ENCODE data around the gene CNTD1.

The CNTD1 gene

DNA sequence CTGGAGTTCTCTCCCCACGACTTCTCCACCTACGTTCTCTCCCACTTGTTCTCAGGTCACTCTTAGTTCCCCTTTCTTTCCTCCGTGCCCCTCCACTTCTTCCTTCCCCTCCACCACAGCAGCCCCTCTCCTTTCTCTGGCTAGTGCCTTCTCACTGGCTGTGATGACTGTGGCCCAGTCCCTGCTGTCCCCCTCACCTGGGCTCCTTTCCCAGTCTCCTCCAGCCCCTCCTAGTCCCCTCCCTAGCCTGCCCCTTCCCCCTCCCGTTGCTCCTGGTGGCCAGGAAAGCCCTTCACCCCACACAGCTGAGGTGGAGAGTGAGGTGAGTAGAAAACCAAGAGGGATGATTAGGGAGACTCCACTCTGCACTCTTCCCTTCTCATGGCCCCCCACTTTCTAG, 3.6 kb upstream of the CNTD1 start:
- no peak overlapping the region for H3K27ac ChIP-seq (ENCODE audit: low read length)
- no peaks in the 10 kb centered on the region for H3K36me3 ChIP-seq (ENCODE audit: control insufficient read depth, low read depth, low read length)
- no peak overlapping the region for H3K4me3 ChIP-seq (ENCODE audit: low read length)
- no peaks in the 10 kb centered on the region for H3K9me3 ChIP-seq (ENCODE audit: control insufficient read depth, low read depth, low read length)
- no peak overlapping the region for H3K9ac ChIP-seq (ENCODE audit: low read length)
- H3K4me1 ChIP-seq (ENCODE audit: control insufficient read depth, low read depth, low read length), result peaks cover 4% of the 10 kb centered on the region
- peaks cover 8% of the 10 kb centered on the region for H3K27me3 ChIP-seq (ENCODE audit: control insufficient read depth, insufficient read depth, low read length)

DNA sequence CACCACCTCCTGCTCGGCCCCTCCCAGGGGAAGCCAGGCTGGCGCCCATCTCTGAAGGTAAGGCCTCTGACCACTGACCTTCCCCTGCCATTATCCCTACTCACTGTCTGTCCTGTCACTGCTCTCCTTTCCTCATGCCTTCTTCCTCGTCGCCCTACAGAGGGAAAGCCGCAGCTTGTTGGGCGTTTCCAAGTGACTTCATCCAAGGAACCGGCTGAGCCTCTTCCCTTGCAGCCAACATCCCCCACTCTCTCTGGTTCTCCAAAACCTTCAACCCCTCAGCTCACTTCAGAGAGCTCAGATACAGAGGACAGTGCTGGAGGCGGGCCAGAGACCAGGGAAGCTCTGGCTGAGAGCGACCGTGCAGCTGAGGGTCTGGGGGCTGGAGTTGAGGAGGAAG, 3.2 kb upstream of the CNTD1 start:
- H3K4me1 ChIP-seq (ENCODE audit: control insufficient read depth, low read depth, low read length), result peaks cover 4% of the 10 kb centered on the region
- H3K27ac ChIP-seq (ENCODE audit: low read length), result no peak overlapping the region
- H3K9me3 ChIP-seq (ENCODE audit: control insufficient read depth, low read depth, low read length), result no peaks in the 10 kb centered on the region
- H3K36me3 ChIP-seq (ENCODE audit: control insufficient read depth, low read depth, low read length), result no peaks in the 10 kb centered on the region
- H3K9ac ChIP-seq (ENCODE audit: low read length), result no peak overlapping the region
- H3K4me3 ChIP-seq (ENCODE audit: low read length), result no peak overlapping the region
- peaks cover 12% of the 10 kb centered on the region for H3K27me3 ChIP-seq (ENCODE audit: control insufficient read depth, insufficient read depth, low read length)

DNA sequence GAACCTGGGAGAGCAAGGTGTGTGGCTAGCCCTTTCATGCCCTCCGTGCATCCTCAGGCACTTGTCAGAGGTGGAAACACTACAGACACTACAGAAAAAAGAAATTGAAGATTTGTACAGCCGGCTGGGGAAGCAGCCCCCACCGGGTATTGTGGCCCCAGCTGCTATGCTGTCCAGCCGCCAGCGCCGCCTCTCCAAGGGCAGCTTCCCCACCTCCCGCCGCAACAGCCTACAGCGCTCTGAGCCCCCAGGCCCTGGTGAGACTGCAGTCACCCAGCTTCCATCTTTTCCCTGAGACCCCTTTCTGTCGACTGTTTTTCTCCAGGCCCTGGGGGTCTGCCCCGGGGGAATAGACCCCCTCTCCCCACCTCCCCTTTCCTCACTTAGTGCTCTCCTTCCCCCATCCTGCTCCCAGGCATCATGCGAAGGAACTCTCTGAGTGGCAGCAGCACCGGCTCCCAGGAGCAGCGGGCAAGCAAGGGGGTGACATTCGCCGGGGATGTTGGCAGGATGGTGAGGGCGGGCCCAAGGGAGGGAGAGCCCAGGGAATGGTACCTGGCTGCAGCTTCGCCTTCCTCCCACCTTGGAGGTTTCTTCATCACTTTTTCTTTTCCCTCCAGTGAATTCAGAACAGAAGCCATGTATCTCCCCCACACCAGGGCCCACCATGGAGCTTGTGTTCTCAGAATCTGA, 2.4 kb upstream of the CNTD1 start:
- H3K27me3 ChIP-seq (ENCODE audit: control insufficient read depth, insufficient read depth, low read length), result peaks cover 15% of the 10 kb centered on the region
- H3K9ac ChIP-seq (ENCODE audit: low read length), result no peak overlapping the region
- no peaks in the 10 kb centered on the region for H3K9me3 ChIP-seq (ENCODE audit: control insufficient read depth, low read depth, low read length)
- no peak overlapping the region for H3K4me3 ChIP-seq (ENCODE audit: low read length)
- peaks cover 4% of the 10 kb centered on the region for H3K4me1 ChIP-seq (ENCODE audit: control insufficient read depth, low read depth, low read length)
- H3K27ac ChIP-seq (ENCODE audit: low read length), result no peak overlapping the region
- H3K36me3 ChIP-seq (ENCODE audit: control insufficient read depth, low read depth, low read length), result no peaks in the 10 kb centered on the region

DNA sequence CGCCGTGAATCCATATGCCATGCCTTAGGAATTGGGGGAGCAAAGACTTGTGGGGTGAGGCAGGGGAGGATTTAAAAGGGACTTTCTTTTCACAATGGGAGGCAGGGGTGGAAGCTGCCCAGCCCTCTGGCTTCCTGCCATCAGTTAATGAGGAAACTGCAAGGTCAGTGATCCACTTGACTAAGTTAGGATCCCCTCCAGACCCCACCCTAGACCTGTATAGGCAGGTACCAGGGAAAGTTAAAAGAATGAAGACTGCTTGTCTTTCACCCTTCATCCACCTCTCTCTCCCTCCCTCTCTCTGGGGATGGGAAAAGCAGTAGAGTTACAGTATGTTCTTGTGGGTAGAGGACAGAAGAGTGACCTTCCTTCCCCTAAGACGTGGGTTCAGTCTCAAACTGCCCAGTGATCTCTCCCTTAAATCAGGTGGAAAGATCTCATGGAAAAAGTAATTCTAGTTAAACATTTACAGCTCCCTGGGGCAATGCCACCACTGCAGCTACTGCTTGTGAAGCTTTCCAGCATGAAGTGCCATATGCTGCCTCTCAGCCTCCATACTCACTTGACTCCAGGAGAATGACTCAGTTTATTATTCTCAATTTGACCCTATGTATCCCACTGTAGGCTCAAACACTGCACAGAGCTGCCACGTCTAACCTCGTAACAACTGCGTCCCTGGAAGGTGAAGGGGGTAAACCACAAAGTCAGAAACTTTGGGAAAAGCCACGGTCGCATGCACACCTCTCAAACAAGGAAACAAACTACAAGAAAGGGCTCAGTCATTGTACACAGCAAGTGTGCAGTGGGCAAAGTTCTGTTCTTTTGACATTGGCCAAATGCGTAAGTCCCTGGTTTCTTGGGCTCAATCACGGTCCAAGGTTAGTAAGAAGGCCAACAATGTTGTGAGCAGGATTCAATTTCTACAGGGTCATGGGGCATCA, 1.3 kb upstream of the CNTD1 start:
- Histone ChIP-seq H3K4me1 (ENCODE audit: control insufficient read depth, low read depth, low read length) (peaks cover 4% of the 10 kb centered on the region), H3K27me3 (ENCODE audit: control insufficient read depth, insufficient read depth, low read length) (peaks cover 15% of the 10 kb centered on the region), H3K36me3 (ENCODE audit: control insufficient read depth, low read depth, low read length) (no peaks in the 10 kb centered on the region), H3K9me3 (ENCODE audit: control insufficient read depth, low read depth, low read length) (no peaks in the 10 kb centered on the region), H3K9ac (ENCODE audit: low read length) (peak overlapping the region; percentile 64), H3K27ac (ENCODE audit: low read length) (no peak overlapping the region), H3K4me3 (ENCODE audit: low read length) (peak overlapping the region; percentile 81)

DNA sequence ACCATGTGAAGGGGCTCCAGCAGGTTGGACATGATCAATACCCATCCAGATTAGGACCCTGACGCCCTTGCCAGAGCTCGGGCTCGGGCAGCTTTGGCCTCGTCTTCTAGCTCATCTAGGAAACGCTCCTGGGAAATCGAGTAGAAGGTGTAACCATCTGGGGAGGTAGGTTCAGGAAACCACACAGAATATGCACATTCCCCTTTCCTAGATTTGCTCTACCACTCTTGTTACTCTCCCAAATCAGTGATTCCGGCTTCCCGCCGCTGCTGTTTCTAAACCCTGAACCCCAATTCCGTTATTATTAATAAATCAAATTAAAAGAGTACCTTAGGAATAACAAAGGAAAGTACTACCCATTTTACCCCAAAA, 664 bp upstream of the CNTD1 start:
- Histone ChIP-seq H3K36me3 (ENCODE audit: control insufficient read depth, low read depth, low read length) (no peaks in the 10 kb centered on the region), H3K4me1 (ENCODE audit: control insufficient read depth, low read depth, low read length) (peaks cover 4% of the 10 kb centered on the region), H3K27me3 (ENCODE audit: control insufficient read depth, insufficient read depth, low read length) (peaks cover 18% of the 10 kb centered on the region), H3K27ac (ENCODE audit: low read length) (no peak overlapping the region), H3K9me3 (ENCODE audit: control insufficient read depth, low read depth, low read length) (no peaks in the 10 kb centered on the region), H3K9ac (ENCODE audit: low read length) (peak overlapping the region; percentile 64), H3K4me3 (ENCODE audit: low read length) (peak overlapping the region; percentile 81)

DNA sequence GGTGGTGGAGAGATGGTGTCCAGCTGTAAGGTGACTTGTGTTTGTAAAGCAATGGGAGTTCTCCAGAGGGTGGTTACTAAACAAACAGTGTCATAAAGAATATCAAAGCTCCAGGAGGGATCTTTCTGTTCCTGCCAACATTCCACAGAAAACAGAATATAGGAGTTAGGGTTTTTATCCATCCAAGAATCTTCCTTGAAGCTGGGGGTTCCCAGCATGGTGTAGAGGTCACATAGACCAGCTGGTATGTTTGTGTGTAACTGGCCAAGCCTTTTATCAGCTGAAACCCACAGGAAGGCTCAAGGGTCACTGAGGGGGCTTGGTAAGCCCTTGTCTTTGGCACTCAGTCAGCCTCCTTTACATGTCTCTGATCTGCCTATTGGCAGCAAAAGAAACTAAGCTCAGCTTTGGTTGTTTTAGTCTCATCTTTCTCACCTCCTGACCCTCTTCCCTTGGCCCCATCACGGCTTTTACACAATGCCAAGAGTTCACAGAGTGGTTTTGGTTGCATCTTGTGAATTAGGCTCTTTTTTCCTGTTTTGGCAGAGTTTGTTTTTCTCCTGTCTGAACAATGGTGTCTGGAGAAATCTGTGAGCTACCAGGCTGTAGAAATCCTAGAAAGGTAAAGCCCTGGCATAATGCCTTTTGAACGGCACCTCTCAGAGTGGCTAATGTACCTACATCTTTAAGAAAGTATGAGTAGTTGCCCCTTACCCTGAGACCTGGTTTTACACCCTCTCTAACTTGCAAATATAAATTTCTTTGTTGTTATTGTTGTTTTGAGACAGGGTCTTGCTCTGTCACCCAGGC, 4.6 kb downstream of the CNTD1 start:
- Histone ChIP-seq H3K4me3 (ENCODE audit: low read length) (no peak overlapping the region), H3K27me3 (ENCODE audit: control insufficient read depth, insufficient read depth, low read length) (peaks cover 19% of the 10 kb centered on the region), H3K9me3 (ENCODE audit: control insufficient read depth, low read depth, low read length) (no peaks in the 10 kb centered on the region), H3K4me1 (ENCODE audit: control insufficient read depth, low read depth, low read length) (no peaks in the 10 kb centered on the region), H3K27ac (ENCODE audit: low read length) (no peak overlapping the region), H3K9ac (ENCODE audit: low read length) (no peak overlapping the region), H3K36me3 (ENCODE audit: control insufficient read depth, low read depth, low read length) (no peaks in the 10 kb centered on the region)

DNA sequence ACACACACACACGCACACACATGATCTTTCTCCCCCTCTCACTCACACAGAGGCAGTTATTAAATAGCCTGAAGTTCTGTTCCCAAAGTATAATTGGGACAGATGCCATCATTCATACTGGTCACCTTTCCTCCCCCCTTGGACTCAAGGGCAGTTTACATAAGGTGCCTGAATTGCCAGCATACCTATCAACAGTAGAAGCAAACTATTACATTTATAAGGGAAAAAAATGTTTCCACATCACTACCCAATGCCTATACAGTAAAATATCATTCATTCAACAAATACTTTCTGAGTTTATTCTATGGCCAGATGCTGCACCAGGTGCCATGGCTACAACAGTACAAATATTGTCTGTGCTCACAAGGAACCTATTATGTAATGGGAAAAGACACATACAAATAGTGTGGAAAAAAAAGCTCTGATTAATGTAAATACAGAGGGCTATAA, 6.3 kb downstream of the CNTD1 start:
- no peaks in the 10 kb centered on the region for H3K4me1 ChIP-seq (ENCODE audit: control insufficient read depth, low read depth, low read length)
- H3K27ac ChIP-seq (ENCODE audit: low read length), result no peak overlapping the region
- H3K4me3 ChIP-seq (ENCODE audit: low read length), result no peak overlapping the region
- H3K9me3 ChIP-seq (ENCODE audit: control insufficient read depth, low read depth, low read length), result no peaks in the 10 kb centered on the region
- H3K9ac ChIP-seq (ENCODE audit: low read length), result no peak overlapping the region
- peaks cover 12% of the 10 kb centered on the region for H3K27me3 ChIP-seq (ENCODE audit: control insufficient read depth, insufficient read depth, low read length)
- no peaks in the 10 kb centered on the region for H3K36me3 ChIP-seq (ENCODE audit: control insufficient read depth, low read depth, low read length)

DNA sequence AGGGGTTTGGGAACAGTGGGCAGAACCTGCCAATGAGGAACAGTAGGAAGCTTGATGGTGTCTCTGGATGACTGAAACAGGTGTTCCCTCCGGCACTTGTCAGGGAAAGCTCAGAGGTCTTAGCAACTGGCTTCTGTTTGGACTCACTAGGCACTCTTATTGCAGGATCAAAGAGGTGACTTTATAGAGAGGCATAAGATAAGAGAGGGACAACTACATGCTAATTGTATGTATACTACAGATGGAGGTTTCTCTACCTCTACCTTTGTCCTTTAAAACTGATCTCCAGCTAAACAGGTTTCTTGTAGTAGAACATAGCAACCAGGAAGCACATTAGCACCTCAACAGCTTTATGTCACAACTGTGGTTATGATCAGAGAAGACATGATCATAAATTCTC, 7.6 kb downstream of the CNTD1 start:
- H3K9ac ChIP-seq (ENCODE audit: low read length), result no peak overlapping the region
- no peak overlapping the region for H3K27ac ChIP-seq (ENCODE audit: low read length)
- H3K36me3 ChIP-seq (ENCODE audit: control insufficient read depth, low read depth, low read length), result peaks cover 11% of the 10 kb centered on the region
- H3K9me3 ChIP-seq (ENCODE audit: control insufficient read depth, low read depth, low read length), result no peaks in the 10 kb centered on the region
- no peaks in the 10 kb centered on the region for H3K4me1 ChIP-seq (ENCODE audit: control insufficient read depth, low read depth, low read length)
- peaks cover 4% of the 10 kb centered on the region for H3K27me3 ChIP-seq (ENCODE audit: control insufficient read depth, insufficient read depth, low read length)
- no peak overlapping the region for H3K4me3 ChIP-seq (ENCODE audit: low read length)

DNA sequence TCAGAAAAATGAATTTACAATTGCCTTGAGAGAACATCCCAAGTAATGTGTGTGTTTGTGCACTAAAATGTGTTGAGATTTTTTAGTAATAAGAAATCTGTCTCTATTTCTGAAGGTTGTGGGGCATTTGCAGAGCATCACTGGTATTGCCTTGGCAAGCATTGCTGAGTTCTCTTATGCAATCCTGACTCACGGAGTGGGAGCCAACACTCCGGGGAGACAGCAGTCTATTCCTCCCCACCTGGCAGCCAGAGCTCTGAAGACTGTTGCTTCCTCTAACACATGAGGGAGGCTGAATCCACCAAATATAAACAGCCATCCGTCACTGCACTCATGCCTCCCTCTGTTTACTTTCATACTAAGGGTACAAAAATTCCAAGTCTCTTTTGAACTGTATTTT, 10.6 kb downstream of the CNTD1 start:
- Histone ChIP-seq H3K36me3 (ENCODE audit: control insufficient read depth, low read depth, low read length) (peaks cover 26% of the 10 kb centered on the region), H3K4me3 (ENCODE audit: low read length) (no peak overlapping the region), H3K9ac (ENCODE audit: low read length) (no peak overlapping the region), H3K9me3 (ENCODE audit: control insufficient read depth, low read depth, low read length) (no peaks in the 10 kb centered on the region), H3K27ac (ENCODE audit: low read length) (no peak overlapping the region), H3K4me1 (ENCODE audit: control insufficient read depth, low read depth, low read length) (no peaks in the 10 kb centered on the region), H3K27me3 (ENCODE audit: control insufficient read depth, insufficient read depth, low read length) (no peaks in the 10 kb centered on the region)

DNA sequence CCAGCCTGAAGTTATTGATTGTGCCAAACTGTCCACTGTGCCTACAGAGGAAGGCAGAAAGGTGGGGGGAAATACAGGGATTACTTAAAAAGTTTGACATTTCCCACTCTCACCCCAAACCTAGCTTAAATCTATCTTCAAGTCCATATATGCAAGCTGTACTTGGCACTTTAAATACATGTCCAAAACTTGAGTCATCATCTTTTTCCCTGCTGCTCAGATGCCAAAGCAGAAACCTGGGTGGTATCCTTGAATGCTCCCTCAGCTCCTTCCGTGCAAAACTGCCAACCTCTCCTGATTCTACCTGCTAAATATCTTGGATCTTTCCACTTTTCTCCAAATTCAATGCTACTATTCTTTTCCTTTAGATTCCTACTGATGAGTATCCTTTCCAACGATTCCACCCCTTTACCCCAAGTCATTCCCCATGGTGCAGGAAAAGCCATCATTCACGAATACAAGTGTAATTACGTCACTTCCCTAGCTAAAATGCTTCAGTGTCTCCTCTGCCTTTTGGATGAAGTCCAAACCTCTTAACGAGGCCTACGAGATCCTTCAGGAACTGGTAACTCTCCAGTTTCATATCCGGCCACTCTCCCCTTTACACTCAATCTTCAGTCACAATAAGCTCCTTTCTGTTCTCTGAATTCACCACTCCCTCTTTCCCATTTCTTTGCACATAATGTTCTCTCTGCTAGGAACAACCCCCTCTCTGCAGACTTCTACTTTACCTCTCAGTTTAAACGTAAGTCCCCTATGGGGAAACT, 16.2 kb downstream of the CNTD1 start:
- H3K36me3 ChIP-seq (ENCODE audit: control insufficient read depth, low read depth, low read length), result peaks cover 73% of the 10 kb centered on the region
- no peak overlapping the region for H3K27ac ChIP-seq (ENCODE audit: low read length)
- no peaks in the 10 kb centered on the region for H3K9me3 ChIP-seq (ENCODE audit: control insufficient read depth, low read depth, low read length)
- H3K4me3 ChIP-seq (ENCODE audit: low read length), result no peak overlapping the region
- no peaks in the 10 kb centered on the region for H3K27me3 ChIP-seq (ENCODE audit: control insufficient read depth, insufficient read depth, low read length)
- no peaks in the 10 kb centered on the region for H3K4me1 ChIP-seq (ENCODE audit: control insufficient read depth, low read depth, low read length)
- no peak overlapping the region for H3K9ac ChIP-seq (ENCODE audit: low read length)

DNA sequence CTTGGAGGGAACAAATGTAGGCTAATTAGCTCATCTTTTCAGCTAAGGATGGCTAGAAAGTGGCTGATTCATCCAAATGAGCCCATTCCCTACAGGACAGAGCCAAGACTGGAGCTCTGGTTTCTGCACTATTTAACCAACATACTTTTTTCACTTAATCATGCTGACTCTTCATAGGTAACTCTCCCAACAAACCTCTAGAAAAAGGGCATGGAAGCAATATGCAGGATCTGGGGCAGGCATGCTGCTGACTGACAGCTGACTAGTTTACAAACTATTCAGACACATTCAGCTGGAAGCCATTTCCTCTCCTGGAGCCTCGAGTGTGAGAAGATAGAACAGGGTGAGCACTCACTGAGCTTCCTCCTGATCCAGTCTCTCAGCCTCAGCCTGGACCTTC, 19.2 kb downstream of the CNTD1 start:
- H3K4me3 ChIP-seq (ENCODE audit: low read length), result no peak overlapping the region
- H3K27me3 ChIP-seq (ENCODE audit: control insufficient read depth, insufficient read depth, low read length), result no peaks in the 10 kb centered on the region
- H3K4me1 ChIP-seq (ENCODE audit: control insufficient read depth, low read depth, low read length), result no peaks in the 10 kb centered on the region
- H3K9ac ChIP-seq (ENCODE audit: low read length), result no peak overlapping the region
- H3K9me3 ChIP-seq (ENCODE audit: control insufficient read depth, low read depth, low read length), result no peaks in the 10 kb centered on the region
- H3K27ac ChIP-seq (ENCODE audit: low read length), result no peak overlapping the region
- H3K36me3 ChIP-seq (ENCODE audit: control insufficient read depth, low read depth, low read length), result peaks cover 65% of the 10 kb centered on the region

Measured in iPS-18a (cell line).